Stimulated activated CD4-positive, alpha-beta T cell treated with anti-CD3 and anti-CD28 coated beads, Interleukin-2, amount 100 ng/mL, for 24 hours (primary cell): ENCODE data around the gene NRAS.
A peak's percentile ranks its signal among the peaks of the same experiment; 100 is the strongest.

ENCODE experiments used
- DNase-seq, 2 donors: peaks; one replicate each; pipeline ENCODE4 v3.0.0-alpha.2; 2020

NRAS gene

DNA sequence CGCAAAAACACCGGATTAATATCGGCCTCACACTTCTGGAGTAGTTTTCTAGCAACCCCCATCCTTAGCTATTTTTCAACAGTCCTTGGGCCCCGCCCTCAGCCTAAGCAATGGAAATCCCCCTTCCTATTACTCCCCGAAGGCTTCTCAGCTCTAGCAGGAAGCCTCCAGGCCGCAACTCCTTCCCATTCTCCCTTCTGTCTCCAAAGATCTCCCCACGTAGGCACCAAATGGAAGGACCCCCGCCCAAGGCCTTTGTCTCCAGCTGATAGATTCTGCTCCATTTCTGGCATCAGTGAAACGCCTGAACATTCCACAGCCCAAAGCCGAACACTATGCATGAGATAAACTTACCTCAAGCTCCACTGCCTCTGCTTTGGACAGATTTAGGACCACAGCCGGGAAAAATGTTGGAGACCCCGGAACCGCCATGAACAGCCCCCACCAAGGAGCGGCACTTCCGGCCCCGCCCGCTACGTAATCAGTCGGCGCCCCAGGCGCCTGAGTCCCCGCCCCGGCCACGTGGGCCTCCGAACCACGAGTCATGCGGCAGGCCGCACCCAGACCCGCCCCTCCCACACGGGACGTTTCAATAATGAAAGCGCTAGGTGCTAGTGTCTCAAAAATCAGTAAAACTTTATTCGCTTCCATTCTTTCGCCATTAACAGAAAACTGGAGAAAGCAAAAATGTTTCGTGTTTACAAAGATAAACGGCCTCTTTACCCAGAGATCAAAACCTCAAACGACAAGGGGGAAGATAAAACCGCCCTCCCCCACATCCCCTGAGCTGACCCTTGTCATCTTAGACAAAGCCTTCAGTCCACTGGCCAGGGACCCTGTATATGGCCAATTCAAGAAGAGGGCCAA lies at the start of gene NRAS:
Gene NRAS, minus strand, starts transcription at position 468 of the 867 bp plus-strand sequence. CDS start 611 bp downstream, outside the sequence.
- DNase-seq, result peak; percentile 96 to 97

DNA sequence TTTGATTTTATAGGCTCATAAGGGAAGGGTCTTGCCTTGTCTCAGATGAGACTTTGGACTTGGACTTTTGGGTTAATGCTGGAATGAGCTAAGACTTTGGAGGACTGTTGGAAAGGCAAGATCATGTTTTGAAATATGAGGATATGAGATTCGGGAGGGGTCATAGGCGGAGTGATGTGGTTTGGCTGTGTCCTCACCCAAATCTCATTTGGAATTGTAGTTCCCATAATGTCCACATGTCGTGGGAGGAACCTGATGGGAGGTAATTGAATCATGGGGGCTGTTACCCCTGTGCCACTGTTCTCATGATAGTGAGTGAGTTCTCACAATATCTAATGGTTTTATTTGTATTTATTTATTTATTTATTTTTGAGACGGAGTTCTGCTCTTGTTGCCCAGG lies 48.1 kb upstream of the NRAS start:
- no peak for DNase-seq

GRCh38 chr1:114758256-114758832 lies 41.8 kb upstream of the NRAS start:
- no peak for DNase-seq

- peak; percentile 94 to 96 for DNase-seq
Measured at GRCh38 chr1:114757455-114758255, 41.1 kb upstream of the NRAS start, which contains the start of gene CSDE1. Gene CSDE1, minus strand, starts transcription at chr1:114757984. Its CDS starts 18,094 bp downstream, at chr1:114739890.

- DNase-seq, result peak in 1 of 2 donors; percentile 26
Measured at GRCh38 chr1:114756949-114757454, 40.4 kb upstream of the NRAS start.

- no peak for DNase-seq
Measured at GRCh38 chr1:114756009-114756892, 39.7 kb upstream of the NRAS start.

DNA sequence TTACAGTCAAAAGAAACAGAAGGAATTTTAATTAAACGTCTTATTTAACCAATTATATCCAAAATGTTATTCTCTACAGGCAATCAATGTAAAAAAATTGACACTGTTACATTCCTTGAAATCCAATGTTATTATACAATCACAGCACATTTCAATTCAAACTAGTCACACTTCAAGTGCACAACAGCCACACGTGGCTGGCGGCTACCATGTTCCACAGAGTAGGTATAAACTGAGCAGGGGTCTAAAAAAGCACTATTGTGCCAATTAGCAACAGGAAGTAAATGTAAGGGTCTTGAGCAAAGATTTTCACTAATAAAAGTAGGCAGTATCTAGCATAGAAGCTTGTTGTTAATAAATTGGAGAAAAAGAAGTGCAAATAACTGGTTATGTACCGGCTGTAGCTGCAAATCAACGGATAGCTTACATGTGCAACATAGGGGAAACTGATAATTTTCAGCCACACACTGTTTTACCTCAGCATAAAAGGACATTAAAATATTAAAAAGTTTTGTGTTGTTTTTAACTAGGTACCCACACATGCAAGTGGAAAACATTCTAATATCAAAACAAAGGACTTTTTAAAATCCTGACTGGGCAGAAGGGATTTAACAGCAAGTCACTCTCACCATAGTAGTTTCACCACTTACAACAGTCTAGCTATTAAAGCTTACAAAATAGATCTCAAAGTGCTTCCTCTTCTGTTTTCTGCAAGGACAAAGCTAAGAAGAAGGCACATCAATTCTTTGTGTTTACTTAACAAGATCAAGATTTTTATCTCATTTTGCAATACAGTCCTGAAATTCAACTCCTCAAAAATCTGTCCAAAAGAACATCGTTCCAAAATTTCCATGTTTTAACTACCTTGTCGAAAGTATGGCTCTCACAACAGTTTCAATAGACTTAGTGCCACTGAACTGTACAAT lies 38.7 kb upstream of the NRAS start:
- DNase-seq, result no peak

- DNase-seq, result peak in 1 of 2 donors; percentile 37
Measured at GRCh38 chr1:114753702-114754101, 37.1 kb upstream of the NRAS start.

DNA sequence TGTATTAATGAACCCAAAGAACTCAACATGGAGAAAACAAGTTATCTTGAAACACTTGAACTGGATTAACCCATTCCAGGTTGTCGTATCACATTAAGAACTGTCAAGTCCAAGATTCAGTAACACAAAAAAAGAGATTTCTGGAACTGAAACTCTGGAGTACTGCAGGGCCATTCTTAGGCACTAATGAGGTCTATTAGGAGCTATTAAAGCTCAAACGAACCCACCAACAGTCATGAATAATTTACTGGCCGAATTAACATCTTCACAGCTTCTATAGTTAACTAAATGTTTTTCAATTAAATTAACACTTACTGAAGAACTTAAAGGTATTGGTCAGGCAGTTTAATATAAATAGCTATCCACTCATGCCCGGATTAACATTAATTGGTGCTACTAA lies 36.6 kb upstream of the NRAS start:
- DNase-seq, result no peak

- no peak for DNase-seq
Measured at GRCh38 chr1:114750780-114751179, 34.2 kb upstream of the NRAS start.

- no peak for DNase-seq
Measured at GRCh38 chr1:114749835-114750234, 33.3 kb upstream of the NRAS start.

DNA sequence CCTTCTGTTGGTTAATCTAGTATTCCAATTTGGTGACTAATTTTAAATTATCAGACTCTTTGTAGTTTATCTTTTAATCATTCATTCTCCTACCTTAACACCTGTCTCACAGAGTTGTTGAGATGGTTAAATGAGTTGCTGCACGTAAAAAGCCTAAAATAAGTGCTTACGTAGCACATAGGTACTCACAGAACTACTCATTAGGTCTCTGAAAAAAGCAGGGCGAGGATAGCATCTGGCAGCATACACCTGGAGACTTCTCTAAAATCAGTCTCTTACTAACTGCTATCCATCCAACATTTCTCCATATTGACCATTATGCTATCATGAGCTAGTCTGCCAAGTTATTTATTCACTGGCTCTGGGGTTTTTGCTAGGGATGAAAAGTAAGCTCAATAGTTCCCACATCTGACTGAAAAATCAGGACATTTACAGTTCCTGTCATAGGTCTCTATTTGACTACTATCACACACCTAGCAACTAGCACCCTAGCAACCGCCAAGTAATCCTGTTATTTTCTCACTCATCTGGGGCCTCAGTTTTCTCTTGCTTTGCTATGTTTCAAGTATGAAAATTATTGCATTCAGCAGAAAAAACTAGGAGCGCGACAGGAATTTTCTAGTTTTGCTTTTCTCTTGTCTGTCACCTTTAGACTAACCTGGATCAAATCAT lies 30.0 kb upstream of the NRAS start:
- no peak for DNase-seq

GRCh38 chr1:114745291-114745690 lies 28.7 kb upstream of the NRAS start:
- DNase-seq, result no peak

DNA sequence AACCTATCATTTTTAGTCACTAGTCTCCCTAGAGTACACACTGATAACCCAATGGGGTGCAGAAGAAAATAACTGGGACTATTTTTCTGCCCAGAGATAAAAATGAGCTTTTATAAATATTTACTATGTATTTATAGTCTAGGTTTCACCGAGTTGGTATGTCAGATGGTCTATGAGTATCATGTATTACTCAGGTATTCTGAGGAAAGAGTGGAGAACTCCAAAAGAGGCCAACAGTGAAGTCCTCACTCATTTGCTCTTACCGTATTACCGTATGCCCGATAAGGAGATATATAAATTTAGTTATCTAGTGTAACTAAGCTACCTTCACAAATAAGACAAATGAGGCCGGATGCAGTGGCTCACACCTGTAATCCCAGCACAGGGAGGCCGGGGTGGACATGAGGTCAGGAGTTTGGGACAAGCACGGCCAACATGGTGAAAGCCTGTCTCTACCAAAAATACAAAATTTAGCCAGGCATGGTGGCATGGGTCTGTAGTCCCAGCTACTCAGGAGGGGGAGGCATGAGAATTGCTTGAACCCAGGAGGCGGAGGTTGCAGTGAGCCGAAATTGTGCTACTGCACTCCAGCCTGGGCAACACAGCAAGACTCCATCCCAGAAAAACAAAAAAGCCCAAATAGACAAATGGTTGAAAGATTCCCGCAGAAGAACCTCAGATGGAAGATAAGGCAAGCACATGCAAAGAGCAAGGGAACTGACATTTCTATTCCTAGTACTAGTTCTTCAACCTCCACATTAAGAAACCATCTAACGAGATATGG lies 25.6 kb upstream of the NRAS start:
- DNase-seq, result no peak

DNA sequence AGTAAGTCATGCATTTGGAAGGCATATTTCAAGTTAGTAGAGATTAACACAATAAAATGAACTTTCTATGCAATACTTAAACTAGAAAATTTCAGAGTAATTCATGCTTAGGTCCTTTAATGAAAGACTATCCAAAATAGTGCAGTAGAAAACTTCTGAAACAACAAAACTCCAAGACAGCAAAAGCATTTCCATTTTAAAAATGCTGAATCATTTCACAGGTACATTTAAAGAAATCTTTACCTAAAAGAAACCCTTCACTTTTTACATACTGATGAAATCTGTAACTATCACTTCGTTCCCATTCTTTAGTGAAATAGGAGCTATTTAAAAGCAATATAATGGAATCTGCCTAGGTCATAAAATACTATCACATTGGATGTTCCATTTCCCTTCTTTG lies 23.8 kb upstream of the NRAS start:
- no peak for DNase-seq

GRCh38 chr1:114737314-114737849 lies 20.8 kb upstream of the NRAS start:
- no peak for DNase-seq

DNA sequence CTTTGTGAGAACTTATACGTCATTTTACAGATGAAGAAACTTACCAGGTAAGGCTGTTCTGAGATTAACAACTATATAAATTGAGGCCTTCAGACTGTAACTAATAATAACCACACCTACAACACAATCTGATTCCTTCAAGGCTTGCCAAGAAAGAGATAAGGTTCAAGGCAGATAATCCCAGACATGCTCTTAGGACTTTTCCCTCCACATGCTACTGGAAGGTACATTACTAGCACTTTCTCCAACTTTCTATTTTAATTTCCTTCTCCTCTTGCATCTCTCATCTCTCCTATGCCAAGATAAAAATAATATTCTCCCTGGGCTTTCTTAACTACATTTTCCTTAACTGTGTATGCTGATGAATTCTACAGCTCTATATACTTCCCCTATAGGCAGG lies 18.9 kb upstream of the NRAS start:
- DNase-seq, result no peak

DNA sequence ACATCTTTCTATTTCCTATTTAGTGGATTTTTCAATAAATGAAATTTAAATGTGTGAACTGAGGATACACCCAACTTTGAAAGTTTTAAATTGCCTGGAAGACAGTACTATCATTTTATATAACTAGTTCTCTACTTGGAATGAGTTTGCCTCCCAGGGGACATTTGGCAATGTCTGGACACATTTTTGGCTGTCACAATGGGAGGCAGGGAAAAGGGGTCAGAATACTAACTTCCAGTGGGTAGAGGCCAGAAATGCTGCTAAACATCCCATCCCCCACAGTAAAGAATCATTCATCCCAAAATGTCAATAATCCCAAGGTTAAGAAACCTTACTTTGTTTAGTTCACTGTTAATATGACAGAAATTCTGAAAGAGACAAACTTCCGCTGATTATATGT lies 13.2 kb upstream of the NRAS start:
- DNase-seq, result no peak

- DNase-seq, result no peak
Measured at GRCh38 chr1:114728553-114728952, 12.0 kb upstream of the NRAS start.
